PC-3 (cell line): Measurements from ENCODE around the gene CPLANE1.

Experiments used
- CTCF ChIP-seq: fragments of 300-600 bp; sonication (generic); conservative IDR thresholded peaks from 2 replicates; pipeline ENCODE4 v1.5.1; 2017; ENCODE audit warnings: antibody characterized with exemption, low read depth, mild to moderate bottlenecking, low read length
- EZH2 ChIP-seq: fragments of 300-600 bp; sonication (generic); IDR thresholded peaks from one replicate; pipeline ENCODE4 v1.6.1; 2017; ENCODE audit warnings: antibody characterized with exemption, mild to moderate bottlenecking, low read length; ENCODE audit not compliant: unreplicated experiment

- TF ChIP-seq EZH2 (no peak), CTCF (no peak)
Measured at GRCh38 chr5:37211661-37212060, 37.5 kb downstream of the CPLANE1 start.
